Measurements from ENCODE around the gene POLR2H. TPM values are rescaled to one million over a fixed set of nuclear protein-coding genes. Genes with fewer than 3 reads are reported as not detected.

POLR2H gene
- polyA plus RNA-seq, 1 of the 3 experiments (the other 2 are of a cell fraction): 206 TPM

GRCh38 chr3:184371570-184372018 is 10.1 kb downstream of the POLR2H start:
- H3K9ac ChIP-seq: no peak overlapping the region
- H2AFZ ChIP-seq (ENCODE audit: low read depth): no peak overlapping the region
- WGBS (ENCODE audit: low lambda C conversion rate): 58% methylated on average over 4 of the region's 5 CpGs
- no peaks in the 10 kb centered on the region for H3K27me3 ChIP-seq (ENCODE audit: insufficient read depth)
- H3K9me2 ChIP-seq: no peaks in the 10 kb centered on the region
- peaks cover 0 to 26% of the 10 kb centered on the region in 2 experiments; a peak in 3 of 4 replicates for H3K4me1 ChIP-seq (ENCODE audit: control insufficient read depth in 1 of 2, insufficient read depth in 2 of 2, low read depth in 1 of 2, low read length in 1 of 2)
- peaks cover 28% of the 10 kb centered on the region for H4K20me1 ChIP-seq (ENCODE audit: insufficient read depth)
- peak overlapping the region; percentile 19; the same call in 1 of the 2 replicates for H3K4me2 ChIP-seq
- POLR2A ChIA-PET: interaction anchor here (0.7 to 1.2 kb wide), 3 partner anchors 8 to 142 kb away, joined by 3 to 4 read pairs (median 3); no protein-coding TSS in a partner anchor
- no peak overlapping the region for H3K27ac ChIP-seq (ENCODE audit: low read depth in 2 of 2, low read length in 1 of 2)
- H3F3A ChIP-seq (replicated peaks; ENCODE audit: insufficient read depth): peaks cover 40% of the 10 kb centered on the region
- CTCF ChIA-PET: interaction anchor here (0.6 to 11.1 kb wide), 68 partner anchors 8 to 805 kb away, joined by 3 to 165 read pairs (median 5); partner anchors contain the start of gene CHRD
- H3K4me3 ChIP-seq (ENCODE audit: low read depth in 2 of 2, low read length in 1 of 2): no peak overlapping the region; a peak in 1 of 4 replicates
- no peaks in the 10 kb centered on the region for H3K9me3 ChIP-seq
- DNase-seq: peak; percentile 85
- peaks cover 13 to 22% of the 10 kb centered on the region in 2 experiments for H3K36me3 ChIP-seq (replicated peaks in 1 of 2; ENCODE audit: control insufficient read depth in 1 of 2, insufficient read depth in 2 of 2, low read length in 1 of 2)
- no peaks in the 10 kb centered on the region for H3K79me2 ChIP-seq (ENCODE audit: insufficient read depth)
- TF ChIP-seq, protein P1, sequence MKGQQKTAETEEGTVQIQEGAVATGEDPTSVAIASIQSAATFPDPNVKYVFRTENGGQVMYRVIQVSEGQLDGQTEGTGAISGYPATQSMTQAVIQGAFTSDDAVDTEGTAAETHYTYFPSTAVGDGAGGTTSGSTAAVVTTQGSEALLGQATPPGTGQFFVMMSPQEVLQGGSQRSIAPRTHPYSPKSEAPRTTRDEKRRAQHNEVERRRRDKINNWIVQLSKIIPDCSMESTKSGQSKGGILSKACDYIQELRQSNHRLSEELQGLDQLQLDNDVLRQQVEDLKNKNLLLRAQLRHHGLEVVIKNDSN (IDR thresholded peaks at IDR 0.05; ENCODE audit: borderline replicate concordance, low read depth): no peak
- 0 out of 2 replicates have a peak, but pooled peaks have one; percentile 47 for TF ChIP-seq MXI1 (IDR thresholded peaks at IDR 0.05; ENCODE audit: low read depth, low read length)
- no peak for TF ChIP-seq EZH2phosphoT487 (IDR thresholded peaks at IDR 0.05; ENCODE audit: borderline replicate concordance, low read depth)
- peak; percentile 2; the same call in 1 of the 2 replicates for TF ChIP-seq FOSL2 (IDR thresholded peaks at IDR 0.05; ENCODE audit: borderline replicate concordance, low read depth)
- TF ChIP-seq TEAD4 (IDR thresholded peaks at IDR 0.05; ENCODE audit: borderline replicate concordance, insufficient read depth): no peak
- TF ChIP-seq ELF1 (IDR thresholded peaks at IDR 0.05): no peak
- no peak for TF ChIP-seq JUND (IDR thresholded peaks at IDR 0.05)
- no peak for TF ChIP-seq USF2 (IDR thresholded peaks at IDR 0.05; ENCODE audit: borderline replicate concordance, low read depth, low read length)
- TF ChIP-seq NFIC (IDR thresholded peaks at IDR 0.05; ENCODE audit: borderline replicate concordance): no peak; the same call in 1 of the 2 replicates
- no peak for TF ChIP-seq FOXM1 (IDR thresholded peaks at IDR 0.05; ENCODE audit: low read depth)
- peak; percentile 97 for TF ChIP-seq RAD21 (IDR thresholded peaks at IDR 0.05; ENCODE audit: low read length)
- TF ChIP-seq CHD2 (IDR thresholded peaks at IDR 0.05; ENCODE audit: low read length, partially characterized antibody): peak; percentile 54
- no peak for TF ChIP-seq GATA2 (CRISPR knock-in tag; IDR thresholded peaks at IDR 0.05)
- peak; percentile 98 for TF ChIP-seq SMC3 (IDR thresholded peaks at IDR 0.05; ENCODE audit: low read depth, low read length)
- TF ChIP-seq RXRA (IDR thresholded peaks at IDR 0.05; ENCODE audit: borderline replicate concordance, low read depth): no peak
- TF ChIP-seq MAX (IDR thresholded peaks at IDR 0.05; ENCODE audit: low read depth): peak; percentile 47; the same call in 1 of the 2 replicates
- no peak for TF ChIP-seq MEF2A (IDR thresholded peaks at IDR 0.05; ENCODE audit: borderline replicate concordance, low read depth)
- TF ChIP-seq POLR2AphosphoS5 (IDR thresholded peaks at IDR 0.05; ENCODE audit: low read depth, low read length): no peak; the same call in 1 of the 2 replicates
- no peak for TF ChIP-seq FOXJ3 (CRISPR knock-in tag; IDR thresholded peaks at IDR 0.05)
- TF ChIP-seq GABPA (IDR thresholded peaks at IDR 0.05; ENCODE audit: low read depth): no peak
- TF ChIP-seq TAF1 (IDR thresholded peaks at IDR 0.05; ENCODE audit: borderline replicate concordance, low read depth, low read length): no peak
- peak; percentile 31; the same call in 1 of the 2 replicates for TF ChIP-seq PBX3 (IDR thresholded peaks at IDR 0.05)
- TF ChIP-seq RFX5 (IDR thresholded peaks at IDR 0.05; ENCODE audit: low read length): no peak
- TF ChIP-seq ZBTB33 (IDR thresholded peaks at IDR 0.05; ENCODE audit: borderline replicate concordance, low read depth): no peak
- no peak for TF ChIP-seq YY1 (IDR thresholded peaks at IDR 0.05; ENCODE audit: low read depth)
- TF ChIP-seq CTCF (IDR thresholded peaks at IDR 0.05): peak; percentile 92
- no peak for TF ChIP-seq IRF3 (IDR thresholded peaks at IDR 0.05; ENCODE audit: low read depth, low read length)

All from SK-N-SH (cell line).